OCI-LY3 (cell line): Measurements from ENCODE around the gene NAA10.

Source experiments
- EZH2phosphoT487 ChIP-seq: fragments of 200-600 bp; shearing (Covaris generic); IDR thresholded peaks from 2 replicates; pipeline ENCODE4 v1.6.1; 2018; ENCODE audit warnings: antibody characterized with exemption, mixed run types, low read depth
- TF ChIP-seq, protein P1 (sequence below): fragments of 200-600, 300-600 bp; sonication (generic); IDR thresholded peaks from 2 replicates; pipeline ENCODE4 v1.5.1; 2014; ENCODE audit warnings: antibody characterized with exemption, low read length, low read depth

DNA sequence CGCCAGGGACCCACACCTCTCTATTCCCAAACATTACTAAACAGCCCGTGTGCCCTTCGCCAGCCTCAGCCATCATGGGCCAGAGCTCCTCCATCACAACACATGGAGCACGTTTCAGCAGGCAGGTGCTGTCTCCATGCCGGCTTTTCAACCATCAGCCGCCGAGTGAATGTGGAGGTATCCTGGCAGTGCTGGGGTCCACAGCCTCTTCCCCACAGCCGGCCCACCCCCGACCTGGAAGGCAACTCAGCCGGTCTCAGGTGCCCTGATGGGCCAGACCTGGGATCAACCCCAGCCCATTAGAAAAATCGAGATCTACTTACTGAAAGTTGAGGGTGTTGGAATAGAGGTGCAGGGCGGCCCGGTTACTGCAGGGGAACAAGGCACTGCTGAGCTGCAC is 3.1 kb downstream of the NAA10 start:
- no peak for TF ChIP-seq EZH2phosphoT487
- TF ChIP-seq, protein P1, sequence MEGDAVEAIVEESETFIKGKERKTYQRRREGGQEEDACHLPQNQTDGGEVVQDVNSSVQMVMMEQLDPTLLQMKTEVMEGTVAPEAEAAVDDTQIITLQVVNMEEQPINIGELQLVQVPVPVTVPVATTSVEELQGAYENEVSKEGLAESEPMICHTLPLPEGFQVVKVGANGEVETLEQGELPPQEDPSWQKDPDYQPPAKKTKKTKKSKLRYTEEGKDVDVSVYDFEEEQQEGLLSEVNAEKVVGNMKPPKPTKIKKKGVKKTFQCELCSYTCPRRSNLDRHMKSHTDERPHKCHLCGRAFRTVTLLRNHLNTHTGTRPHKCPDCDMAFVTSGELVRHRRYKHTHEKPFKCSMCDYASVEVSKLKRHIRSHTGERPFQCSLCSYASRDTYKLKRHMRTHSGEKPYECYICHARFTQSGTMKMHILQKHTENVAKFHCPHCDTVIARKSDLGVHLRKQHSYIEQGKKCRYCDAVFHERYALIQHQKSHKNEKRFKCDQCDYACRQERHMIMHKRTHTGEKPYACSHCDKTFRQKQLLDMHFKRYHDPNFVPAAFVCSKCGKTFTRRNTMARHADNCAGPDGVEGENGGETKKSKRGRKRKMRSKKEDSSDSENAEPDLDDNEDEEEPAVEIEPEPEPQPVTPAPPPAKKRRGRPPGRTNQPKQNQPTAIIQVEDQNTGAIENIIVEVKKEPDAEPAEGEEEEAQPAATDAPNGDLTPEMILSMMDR, result no peak
